GM12891 (cell line): ENCODE measurements around the gene RAB41.
"Not testable (repeated sequence)": the region's sequence is repeated elsewhere in the genome, so short reads cannot be mapped to it uniquely, and the experiment has no call there.

Experiments used
- POLR2A ChIP-seq: IDR thresholded peaks from 2 replicates; pipeline ENCODE4 v1.6.1; 2011; ENCODE audit warnings: low read depth, low read length, control low read depth
- POLR2AphosphoS5 ChIP-seq: IDR thresholded peaks from 2 replicates; pipeline ENCODE4 v1.6.1; 2011; ENCODE audit warnings: low read depth, low read length, control low read depth
- POU2F2 ChIP-seq: IDR thresholded peaks from 2 replicates; pipeline ENCODE4 v1.6.1; 2011; ENCODE audit warnings: low read depth, mild to moderate bottlenecking, control low read depth, low read length, moderate library complexity
- SPI1 ChIP-seq: IDR thresholded peaks from 2 replicates; pipeline ENCODE4 v1.6.1; 2011; ENCODE audit warnings: low read depth, low read length, control low read depth
- TAF1 ChIP-seq: IDR thresholded peaks from 2 replicates; pipeline ENCODE4 v1.6.1; 2011; ENCODE audit warnings: low read depth, low read length, control low read depth

GRCh38 chrX:70323628-70324027 is 41.7 kb downstream of the RAB41 start:
- not testable (repeated sequence) for TF ChIP-seq POLR2AphosphoS5, POLR2A, POU2F2, SPI1, TAF1
